MM.1S (cell line): ENCODE results near the gene KCNQ5.

Experiments used
- DNase-seq: peaks from one replicate; pipeline ENCODE4 v3.0.0-alpha.2; 2015
- H2AFZ ChIP-seq: fragments of 300-600 bp; sonication (generic); 2 replicates; pipeline ENCODE4 v1.6.0; 2016; ENCODE audit warnings: antibody characterized with exemption, low read length
- H3F3A ChIP-seq: fragments of 300-600 bp; sonication (generic); 2 replicates; pipeline ENCODE4 v1.6.1; 2016; ENCODE audit warnings: mild to moderate bottlenecking, antibody characterized with exemption, low read length, moderate library complexity, mixed read lengths; ENCODE audit not compliant: insufficient read depth
- H3K27ac ChIP-seq: fragments of 300-600 bp; sonication (generic); 2 replicates; pipeline ENCODE4 v1.5.1; 2016; ENCODE audit warnings: mild to moderate bottlenecking, low read length
- H3K27me3 ChIP-seq: fragments of 300-600 bp; sonication (generic); replicated peaks from 2 replicates; pipeline ENCODE4 v1.6.0; 2016; ENCODE audit warnings: low read length; ENCODE audit not compliant: insufficient read depth
- H3K36me3 ChIP-seq: fragments of 300-600 bp; sonication (generic); replicated peaks from 2 replicates; pipeline ENCODE4 v1.6.1; 2016; ENCODE audit warnings: mild to moderate bottlenecking, low read length, mixed read lengths; ENCODE audit not compliant: insufficient read depth
- H3K4me1 ChIP-seq: fragments of 300-600 bp; sonication (generic); 2 replicates; pipeline ENCODE4 v1.6.1; 2016; ENCODE audit warnings: low read length, mixed read lengths
- H3K4me2 ChIP-seq: fragments of 300-600 bp; sonication (generic); 2 replicates; pipeline ENCODE4 v1.6.0; 2016; ENCODE audit warnings: low read depth, low read length
- H3K4me3 ChIP-seq: fragments of 300-600 bp; sonication (generic); 2 replicates; pipeline ENCODE4 v1.5.1; 2016; ENCODE audit warnings: low read length, mixed read lengths
- H3K79me2 ChIP-seq: fragments of 300-600 bp; sonication (generic); 2 replicates; pipeline ENCODE4 v1.6.1; 2016; ENCODE audit warnings: mixed run types, low read length, mixed read lengths
- H3K9ac ChIP-seq: fragments of 300-600 bp; sonication (generic); 2 replicates; pipeline ENCODE4 v1.6.1; 2016; ENCODE audit warnings: low read length, mixed read lengths
- H3K9me2 ChIP-seq: fragments of 300-600 bp; sonication (generic); replicated peaks from 2 replicates; pipeline ENCODE4 v1.6.1; 2016; ENCODE audit warnings: mild to moderate bottlenecking, low read length, mixed read lengths; ENCODE audit not compliant: insufficient read depth
- H3K9me3 ChIP-seq: fragments of 300-600 bp; sonication (generic); replicated peaks from 2 replicates; pipeline ENCODE4 v1.6.1; 2016; ENCODE audit warnings: mild to moderate bottlenecking, low read length, mixed read lengths; ENCODE audit not compliant: insufficient read depth
- H4K20me1 ChIP-seq: fragments of 300-600 bp; sonication (generic); 2 replicates; pipeline ENCODE4 v1.6.1; 2016; ENCODE audit warnings: mild to moderate bottlenecking, low read length, moderate library complexity, mixed read lengths; ENCODE audit not compliant: insufficient read depth
- EZH2 ChIP-seq: fragments of 300-600 bp; sonication (generic); optimal IDR thresholded peaks from 2 replicates; pipeline ENCODE3; 2017; ENCODE audit warnings: low read depth, mild to moderate bottlenecking, antibody characterized with exemption, low read length, mixed read lengths
- EZH2phosphoT487 ChIP-seq: fragments of 300-600 bp; sonication (generic); IDR thresholded peaks from 2 replicates; pipeline ENCODE4 v1.6.1; 2018; ENCODE audit warnings: antibody characterized with exemption, low read length
- TF ChIP-seq, protein P1 (sequence below): fragments of 300-600 bp; sonication (generic); IDR thresholded peaks from 2 replicates; pipeline ENCODE4 v1.5.1; 2016; ENCODE audit warnings: antibody characterized with exemption, low read length, mixed read lengths

The KCNQ5 gene

DNA sequence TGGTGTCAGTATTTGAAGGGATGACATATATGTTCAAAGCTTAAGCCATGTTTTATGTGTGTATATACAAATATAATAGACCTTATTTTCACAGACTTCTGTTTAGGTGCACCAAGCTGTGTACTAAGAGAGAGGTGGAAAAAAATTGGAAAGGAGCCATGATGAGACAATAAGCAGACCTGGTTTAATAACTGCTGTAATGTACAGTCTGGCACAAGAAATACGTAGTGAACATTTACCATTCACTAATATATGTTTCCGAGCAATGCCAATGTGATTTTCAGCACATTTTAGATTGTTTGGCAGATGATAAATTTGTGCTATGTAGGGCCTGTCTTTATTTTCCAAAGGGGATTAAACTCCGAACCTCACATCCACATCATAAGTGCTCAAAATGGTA lies 487.1 kb downstream of the KCNQ5 start:
- Histone ChIP-seq H3K9ac (no peak overlapping the region), H3K79me2 (no peaks in the 10 kb centered on the region), H3K36me3 (no peaks in the 10 kb centered on the region), H3K4me1 (no peaks in the 10 kb centered on the region), H2AFZ (no peak overlapping the region), H3K4me3 (no peak overlapping the region), H3K9me3 (no peaks in the 10 kb centered on the region), H3F3A (no peaks in the 10 kb centered on the region), H3K9me2 (no peaks in the 10 kb centered on the region), H3K4me2 (no peak overlapping the region), H4K20me1 (no peaks in the 10 kb centered on the region), H3K27ac (no peak overlapping the region), H3K27me3 (no peaks in the 10 kb centered on the region)
- TF ChIP-seq, protein P1, sequence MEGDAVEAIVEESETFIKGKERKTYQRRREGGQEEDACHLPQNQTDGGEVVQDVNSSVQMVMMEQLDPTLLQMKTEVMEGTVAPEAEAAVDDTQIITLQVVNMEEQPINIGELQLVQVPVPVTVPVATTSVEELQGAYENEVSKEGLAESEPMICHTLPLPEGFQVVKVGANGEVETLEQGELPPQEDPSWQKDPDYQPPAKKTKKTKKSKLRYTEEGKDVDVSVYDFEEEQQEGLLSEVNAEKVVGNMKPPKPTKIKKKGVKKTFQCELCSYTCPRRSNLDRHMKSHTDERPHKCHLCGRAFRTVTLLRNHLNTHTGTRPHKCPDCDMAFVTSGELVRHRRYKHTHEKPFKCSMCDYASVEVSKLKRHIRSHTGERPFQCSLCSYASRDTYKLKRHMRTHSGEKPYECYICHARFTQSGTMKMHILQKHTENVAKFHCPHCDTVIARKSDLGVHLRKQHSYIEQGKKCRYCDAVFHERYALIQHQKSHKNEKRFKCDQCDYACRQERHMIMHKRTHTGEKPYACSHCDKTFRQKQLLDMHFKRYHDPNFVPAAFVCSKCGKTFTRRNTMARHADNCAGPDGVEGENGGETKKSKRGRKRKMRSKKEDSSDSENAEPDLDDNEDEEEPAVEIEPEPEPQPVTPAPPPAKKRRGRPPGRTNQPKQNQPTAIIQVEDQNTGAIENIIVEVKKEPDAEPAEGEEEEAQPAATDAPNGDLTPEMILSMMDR: no peak
- no peak for TF ChIP-seq EZH2
- no peak for TF ChIP-seq EZH2phosphoT487
- DNase-seq: no peak

DNA sequence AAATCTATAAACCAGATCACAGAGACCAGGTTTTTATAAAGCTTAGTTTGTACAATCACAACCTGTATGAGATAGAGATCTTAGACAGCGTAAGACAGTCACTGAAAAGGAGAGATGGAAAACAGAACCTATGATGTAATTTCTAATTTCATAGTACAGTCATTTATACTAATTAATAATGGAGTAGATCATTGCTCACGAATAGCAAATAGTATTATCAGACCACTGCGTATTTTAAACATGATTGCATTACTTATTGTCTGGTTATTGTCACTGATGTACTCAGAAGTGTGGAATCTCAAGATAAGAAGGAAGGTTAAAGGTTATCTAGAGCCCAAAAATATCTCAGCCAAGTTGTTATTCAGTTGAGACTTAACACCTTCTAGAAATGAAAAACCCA lies 487.8 kb downstream of the KCNQ5 start:
- no peak for DNase-seq
- H3K9me3 ChIP-seq: no peaks in the 10 kb centered on the region
- H3K27me3 ChIP-seq: no peaks in the 10 kb centered on the region
- no peaks in the 10 kb centered on the region for H3K4me1 ChIP-seq
- no peaks in the 10 kb centered on the region for H4K20me1 ChIP-seq
- TF ChIP-seq EZH2phosphoT487 (no peak), EZH2 (no peak)
- TF ChIP-seq, protein P1: no peak
- no peaks in the 10 kb centered on the region for H3F3A ChIP-seq
- no peak overlapping the region for H3K27ac ChIP-seq
- H2AFZ ChIP-seq: no peak overlapping the region
- H3K9me2 ChIP-seq: no peaks in the 10 kb centered on the region
- no peak overlapping the region for H3K4me3 ChIP-seq
- no peak overlapping the region for H3K9ac ChIP-seq
- no peaks in the 10 kb centered on the region for H3K79me2 ChIP-seq
- H3K4me2 ChIP-seq: no peak overlapping the region
- no peaks in the 10 kb centered on the region for H3K36me3 ChIP-seq

DNA sequence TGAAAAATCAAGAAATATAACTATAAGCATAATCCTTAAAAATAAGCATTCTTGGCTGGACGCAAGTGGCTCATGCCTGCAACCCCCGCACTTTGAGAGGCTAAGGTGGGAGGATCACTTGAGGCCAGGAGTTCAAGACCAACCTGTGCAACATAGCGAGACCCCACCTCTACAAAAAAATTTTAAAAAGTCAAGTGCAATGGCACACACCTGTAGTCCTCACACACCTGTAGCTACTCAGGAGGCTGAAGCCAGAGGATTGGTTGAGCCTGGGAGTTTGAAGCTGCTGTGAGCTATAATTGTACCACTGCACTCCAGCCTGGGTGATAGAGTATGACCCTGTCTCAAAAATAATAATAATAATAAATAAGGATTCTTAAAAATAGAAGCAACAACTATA lies 494.5 kb downstream of the KCNQ5 start:
- Histone ChIP-seq H3K4me2 (no peak overlapping the region), H3F3A (no peaks in the 10 kb centered on the region), H3K4me1 (no peaks in the 10 kb centered on the region), H3K9ac (no peak overlapping the region), H4K20me1 (no peaks in the 10 kb centered on the region), H3K27ac (no peak overlapping the region), H2AFZ (no peak overlapping the region), H3K9me3 (no peaks in the 10 kb centered on the region), H3K9me2 (no peaks in the 10 kb centered on the region), H3K4me3 (no peak overlapping the region), H3K27me3 (no peaks in the 10 kb centered on the region), H3K36me3 (no peaks in the 10 kb centered on the region), H3K79me2 (no peaks in the 10 kb centered on the region)
- no peak for DNase-seq
- TF ChIP-seq, protein P1: no peak
- no peak for TF ChIP-seq EZH2phosphoT487
- no peak for TF ChIP-seq EZH2
